GM21381 (cell line): Measurements from ENCODE around the gene HACE1.
"Not testable (repeated sequence)": the region's sequence is repeated elsewhere in the genome, so short reads cannot be mapped to it uniquely, and the experiment has no call there.

Experiments used
- ATAC-seq: cut with Tn5 transposase; IDR thresholded peaks from one replicate; pipeline ENCODE4 v1.9.1; 2021; ENCODE audit warnings: mild to moderate bottlenecking, moderate library complexity; ENCODE audit not compliant: unreplicated experiment

The HACE1 gene

DNA sequence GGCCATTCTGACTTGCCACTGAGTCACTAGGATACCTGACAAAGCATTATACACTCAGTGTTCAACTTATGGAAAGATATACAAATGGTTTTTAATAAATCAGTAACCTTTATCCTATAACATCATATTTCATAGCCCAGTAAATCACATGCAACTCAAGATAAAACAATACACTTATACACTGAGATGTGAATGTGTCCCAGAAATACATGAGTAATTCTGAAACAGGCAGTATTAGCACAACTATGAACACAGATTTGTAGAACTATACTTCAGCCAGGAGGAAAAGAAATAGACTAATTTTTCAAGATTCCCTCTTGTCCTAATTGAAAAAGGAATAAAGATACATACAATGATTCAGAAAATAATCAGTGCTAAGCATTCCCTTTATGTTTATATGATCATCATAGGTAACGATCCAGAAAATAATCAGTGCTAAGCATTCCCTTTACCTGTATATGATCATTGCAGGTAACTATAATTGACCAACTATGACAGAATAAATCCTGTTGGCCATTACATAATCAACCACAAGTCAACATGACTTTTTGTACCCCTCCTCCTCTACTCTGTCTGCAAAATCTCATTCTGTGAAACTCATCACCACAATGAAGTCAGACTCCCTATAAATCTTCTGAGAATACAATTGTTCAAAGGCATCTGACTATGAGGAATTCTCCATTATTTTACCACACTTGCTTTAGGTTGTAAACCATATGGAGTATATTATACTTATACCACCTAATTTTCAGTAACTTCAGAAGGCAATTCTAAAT, 30.3 kb downstream of the HACE1 start:
- no peak for ATAC-seq

GRCh38 chr6:104828478-104828877, 31.2 kb downstream of the HACE1 start:
- ATAC-seq: no peak

GRCh38 chr6:104820820-104821219, 38.9 kb downstream of the HACE1 start:
- not testable (repeated sequence) for ATAC-seq

DNA sequence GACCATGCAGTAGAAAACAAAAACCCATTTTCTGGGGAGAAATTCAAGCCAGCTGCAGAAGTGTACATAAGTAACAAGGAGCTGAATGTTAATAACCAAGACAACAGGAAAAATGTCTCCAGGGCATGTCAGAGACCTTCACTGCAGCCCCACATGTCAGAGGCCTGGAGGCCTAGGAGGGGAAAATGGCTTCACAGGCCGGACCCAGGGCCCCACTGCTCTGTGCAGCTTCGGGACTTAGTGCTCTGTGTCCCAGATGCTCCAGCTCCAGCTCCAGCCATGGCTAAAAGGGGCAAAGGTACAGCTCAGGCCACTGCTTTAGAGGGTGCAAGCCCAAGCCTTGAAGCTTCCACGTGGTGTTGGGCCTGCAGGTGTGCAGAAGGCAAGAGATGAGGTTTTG, 43.6 kb downstream of the HACE1 start:
- ATAC-seq: no peak

DNA sequence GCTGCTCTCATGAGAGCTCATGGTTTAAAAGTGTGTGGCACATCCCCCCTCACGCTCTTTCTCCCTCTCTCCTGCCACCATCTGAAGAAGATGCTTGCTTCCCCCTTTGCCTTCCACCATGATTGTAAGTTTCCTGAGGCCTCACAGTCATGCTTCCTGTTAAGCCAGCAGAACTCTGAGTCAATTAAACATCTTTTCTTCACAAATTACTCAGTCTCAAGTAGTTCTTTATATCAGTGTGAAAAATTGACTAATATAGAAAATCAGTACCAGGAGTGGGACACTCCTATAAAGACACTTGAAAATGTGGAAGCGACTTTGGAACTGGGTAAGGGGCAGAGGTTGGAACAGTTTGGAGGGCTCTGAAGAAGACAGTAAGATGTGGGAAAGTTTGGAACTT, 45.0 kb downstream of the HACE1 start:
- ATAC-seq: no peak

GRCh38 chr6:104813552-104813951, 46.2 kb downstream of the HACE1 start:
- ATAC-seq: no peak

DNA sequence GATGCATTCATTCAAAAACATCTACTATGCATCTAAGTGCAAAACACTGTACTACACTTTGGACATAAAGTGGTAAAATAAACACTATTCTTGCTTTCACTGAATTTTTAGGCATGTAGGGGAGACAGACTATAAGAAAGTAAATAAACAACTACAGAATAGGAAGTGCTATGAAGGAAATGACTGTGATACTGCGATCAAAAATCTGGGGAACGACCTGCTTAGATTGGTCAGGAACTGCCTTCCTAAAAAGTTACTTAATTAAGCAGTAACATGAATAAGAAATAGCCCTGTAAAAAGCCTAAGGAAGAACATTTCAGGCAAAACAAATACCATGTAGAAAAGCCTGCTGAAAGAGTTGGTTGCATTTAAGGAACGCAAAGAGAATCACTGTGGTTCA, 50.6 kb downstream of the HACE1 start:
- ATAC-seq: no peak

GRCh38 chr6:104805335-104805734, 54.4 kb downstream of the HACE1 start:
- not testable (repeated sequence) for ATAC-seq

DNA sequence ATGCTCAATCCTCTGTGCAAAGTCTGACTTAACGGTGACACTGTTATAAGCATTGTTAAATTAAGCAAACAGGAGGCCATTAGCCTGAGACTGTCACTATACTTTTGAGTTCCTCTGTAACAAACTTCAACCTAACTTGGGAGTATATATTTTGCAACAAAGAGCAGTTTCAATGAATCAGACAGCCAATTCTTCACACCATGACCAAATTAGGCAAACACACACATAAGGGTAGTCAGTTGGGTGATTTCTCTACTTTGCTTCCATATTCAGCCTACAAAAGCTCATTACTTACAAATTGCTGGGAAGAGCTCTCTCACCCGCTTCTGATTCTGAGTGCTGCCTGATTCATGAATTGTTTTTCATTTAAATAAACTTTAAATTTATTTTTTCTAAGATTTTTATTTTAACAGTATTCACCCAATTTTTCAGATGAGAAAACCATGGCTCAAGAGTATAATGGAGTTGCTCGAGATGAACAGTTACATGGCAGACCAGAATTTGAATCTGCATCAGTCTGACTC, 60.5 kb downstream of the HACE1 start:
- no peak for ATAC-seq

- no peak for ATAC-seq
Measured at GRCh38 chr6:104796031-104796785, 63.5 kb downstream of the HACE1 start.

GRCh38 chr6:104795363-104795762, 64.4 kb downstream of the HACE1 start:
- no peak for ATAC-seq

DNA sequence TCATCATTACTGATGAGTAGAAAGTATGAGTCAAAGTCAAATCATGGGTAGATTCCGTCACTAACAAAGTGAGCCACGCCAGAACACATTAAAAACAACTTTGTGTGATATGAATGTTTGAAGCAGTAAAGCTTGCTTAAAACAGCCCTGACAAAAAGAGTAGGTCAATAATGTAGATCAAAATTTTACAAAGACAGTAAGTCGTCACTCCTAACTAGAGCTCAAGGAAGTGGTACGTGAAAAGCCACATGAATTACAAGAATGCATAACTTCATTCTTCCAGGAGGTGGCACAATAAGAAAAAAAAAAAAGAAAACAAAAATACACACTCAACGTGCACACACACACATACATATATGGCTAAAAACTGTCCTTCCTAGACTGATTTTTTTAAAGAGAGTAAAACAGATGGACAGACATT, 69.9 kb downstream of the HACE1 start:
- peak; percentile 89 for ATAC-seq

GRCh38 chr6:104788400-104788799, 71.3 kb downstream of the HACE1 start:
- no peak for ATAC-seq

DNA sequence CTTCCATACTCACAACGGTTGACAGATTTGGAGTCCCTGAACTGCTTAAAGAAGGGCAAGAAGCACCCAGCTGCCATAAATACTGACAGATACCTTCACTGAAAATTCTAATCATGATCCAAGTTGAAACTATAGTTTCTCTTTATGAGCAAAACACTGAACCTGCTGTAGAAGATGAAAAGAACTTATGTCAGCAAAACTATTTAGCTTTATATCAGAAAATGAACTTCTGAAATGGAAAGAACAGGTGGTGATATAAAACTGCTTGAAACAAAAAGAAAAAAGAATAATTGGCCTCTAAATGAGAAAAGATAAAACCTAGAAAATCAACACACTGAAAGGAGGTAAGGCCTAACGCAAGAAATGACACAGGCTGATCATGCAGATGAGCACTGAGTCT, 72.4 kb downstream of the HACE1 start:
- no peak for ATAC-seq

DNA sequence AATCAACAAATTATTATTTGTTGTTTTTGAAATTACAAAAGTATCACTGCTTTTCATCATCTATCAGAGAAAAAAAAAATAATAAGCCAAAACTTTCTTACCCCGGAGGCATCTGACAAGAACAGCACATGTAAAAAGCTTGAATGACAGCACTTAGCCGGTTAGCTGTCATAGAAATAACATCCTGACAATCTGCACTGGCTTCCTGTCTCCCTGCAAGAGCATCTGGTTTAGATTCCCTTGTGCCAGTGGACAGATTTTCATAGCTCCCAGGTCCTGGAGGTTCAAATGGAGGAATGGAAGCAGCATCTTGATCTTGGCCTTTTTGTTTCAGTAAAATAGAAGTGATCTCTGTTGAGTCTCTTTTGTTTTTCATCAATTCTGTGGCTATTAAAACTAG, 74.8 kb downstream of the HACE1 start:
- no peak for ATAC-seq

GRCh38 chr6:104771258-104771832, 88.4 kb downstream of the HACE1 start:
- ATAC-seq: peak; percentile 72

DNA sequence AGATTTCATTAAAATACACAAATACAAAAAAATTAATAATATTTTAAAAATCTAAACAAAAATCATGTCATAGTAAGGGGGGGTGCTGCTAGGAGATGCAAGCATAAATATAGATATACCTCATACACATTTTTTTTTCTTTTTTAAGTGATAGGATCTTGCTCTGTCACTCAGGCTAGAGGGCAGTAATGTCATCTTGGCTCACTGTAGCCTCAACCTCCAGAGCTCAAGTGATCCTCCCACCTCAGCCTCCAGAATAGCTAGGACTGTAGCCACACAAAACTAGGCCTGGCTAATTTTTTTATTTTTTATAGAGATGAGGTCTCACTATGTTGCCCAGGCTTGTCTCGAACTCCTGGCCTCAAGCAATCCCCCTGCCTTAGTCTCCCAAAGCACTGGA, 90.8 kb downstream of the HACE1 start:
- no peak for ATAC-seq

DNA sequence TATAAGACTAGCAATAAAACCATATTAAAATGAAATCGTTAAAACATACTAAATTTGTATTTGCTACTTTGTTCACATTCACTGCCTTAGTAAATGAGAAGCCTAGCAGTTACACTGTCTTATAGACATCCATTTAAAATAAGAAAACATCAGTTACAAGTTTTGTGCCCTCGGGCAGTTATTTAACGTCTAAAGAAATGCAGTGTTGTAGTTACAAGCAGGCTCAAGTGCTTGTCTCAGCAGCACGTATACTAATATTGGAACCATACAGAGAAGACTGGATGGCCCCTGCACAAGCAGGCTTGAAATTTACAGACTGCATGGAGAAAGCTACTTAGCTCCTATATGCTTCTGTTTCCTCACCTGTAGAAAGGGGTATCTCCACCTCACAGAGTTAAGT, 93.1 kb downstream of the HACE1 start:
- no peak for ATAC-seq

DNA sequence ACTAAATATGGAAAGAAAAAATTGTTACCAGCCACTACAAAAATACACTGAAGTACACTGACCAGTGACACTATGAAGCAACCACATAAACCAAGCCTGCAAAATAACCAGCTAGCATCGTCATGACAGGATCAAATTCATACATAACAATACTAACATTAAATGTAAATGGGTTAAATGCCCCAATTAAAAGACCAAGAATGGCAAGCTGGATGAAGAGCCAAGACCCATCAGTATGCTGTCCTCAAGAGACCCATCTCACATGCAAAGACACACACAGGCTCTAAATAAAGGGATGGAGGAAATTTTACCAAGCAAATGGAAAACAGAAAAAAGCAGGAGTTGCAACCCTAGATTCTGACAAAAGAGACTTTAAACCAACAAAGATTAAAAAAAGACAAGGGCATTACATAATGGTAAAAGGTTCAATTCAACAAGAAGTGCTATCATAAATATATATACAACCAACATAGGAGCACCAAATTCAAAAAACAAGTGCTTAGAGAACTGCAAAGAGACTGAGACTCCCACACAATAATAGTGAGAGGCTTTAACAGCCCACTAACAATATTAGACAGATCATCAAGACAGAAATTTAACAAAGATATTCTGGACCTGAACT, 104.8 kb downstream of the HACE1 start:
- no peak for ATAC-seq

GRCh38 chr6:104753251-104753650, 106.5 kb downstream of the HACE1 start:
- ATAC-seq: no peak

- ATAC-seq: no peak
Measured at GRCh38 chr6:104750449-104750848, 109.3 kb downstream of the HACE1 start.
